ENCODE measurements around the gene BPIFB1. TPM values are rescaled to one million over a fixed set of nuclear protein-coding genes. Genes with fewer than 3 reads are reported as not detected.

BPIFB1 gene
- total and polyA plus RNA-seq, 2 donors (not counting 3 experiments of a cell fraction or from before 2014, with no cell fraction given) = not detected

DNA sequence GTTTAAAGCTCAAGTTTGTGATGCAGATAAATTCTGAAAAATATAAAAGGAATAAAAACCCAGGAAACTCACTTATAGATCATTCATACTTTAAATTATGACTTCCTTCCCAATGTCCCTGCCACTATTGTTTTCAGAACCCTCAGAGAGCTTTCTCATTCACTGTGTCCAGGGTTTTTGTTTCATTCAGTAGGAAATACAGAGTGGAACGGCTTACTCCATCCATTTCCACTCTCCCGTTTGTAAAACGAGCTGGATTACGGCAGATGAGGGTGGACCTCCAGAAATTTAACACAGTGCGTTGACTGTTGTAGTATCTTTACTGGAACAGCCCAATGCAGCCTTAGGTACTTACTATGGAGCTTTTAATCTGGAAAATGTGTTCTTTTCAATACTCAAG lies 23.6 kb upstream of the BPIFB1 start:
- peaks cover 0 to 2% of the 10 kb centered on the region in 2 experiments for H3K27me3 ChIP-seq (ENCODE audit: control insufficient read depth in 2 of 2, insufficient read depth in 2 of 2, low read length in 2 of 2)
- intact Hi-C loops (cut with micrococcal nuclease) = no loop called here
- no peak overlapping the region for H3K27ac ChIP-seq (ENCODE audit: insufficient read depth, low read depth, low read length)
- H3K79me2 ChIP-seq (ENCODE audit: control insufficient read depth, insufficient read depth, low read length) = no peaks in the 10 kb centered on the region
- POLR2A ChIA-PET = no interaction called here
- H3K9me1 ChIP-seq (replicated peaks; ENCODE audit: control insufficient read depth, extremely low read depth, insufficient read depth, low read length) = no peaks in the 10 kb centered on the region
- dilution Hi-C loops (cut with MboI; ENCODE audit: extremely low pct_ligation_motif_present, low sequenced_read_pairs) = no loop called here
- H4K20me1 ChIP-seq (replicated peaks; ENCODE audit: control insufficient read depth, extremely low read depth, insufficient read depth, low read length) = no peaks in the 10 kb centered on the region
- DNase-seq (ENCODE audit: low read depth, low spot score) (no peak), FAIRE-seq (no peak)
- H3K4me3 ChIP-seq (replicated peaks in 1 of 3; ENCODE audit: insufficient read depth in 1 of 3, low read depth in 1 of 3, low read length in 3 of 3) = no peak overlapping the region
- TF ChIP-seq MYC (IDR thresholded peaks at IDR 0.05; ENCODE audit: low read depth, low read length) = no peak
- TF ChIP-seq, protein P1, sequence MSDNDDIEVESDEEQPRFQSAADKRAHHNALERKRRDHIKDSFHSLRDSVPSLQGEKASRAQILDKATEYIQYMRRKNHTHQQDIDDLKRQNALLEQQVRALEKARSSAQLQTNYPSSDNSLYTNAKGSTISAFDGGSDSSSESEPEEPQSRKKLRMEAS (IDR thresholded peaks at IDR 0.05; ENCODE audit: insufficient read depth, insufficient read length) = no peak
- TF ChIP-seq POLR2A (IDR thresholded peaks at IDR 0.05; ENCODE audit: low read depth, low read length) = no peak
- TF ChIP-seq FOS (IDR thresholded peaks at IDR 0.05; ENCODE audit: borderline replicate concordance, insufficient read depth, low read length) = no peak
- no peak for TF ChIP-seq POLR2AphosphoS5 (IDR thresholded peaks at IDR 0.05; ENCODE audit: insufficient read depth, low read depth, low read length)
- TF ChIP-seq, protein P2, sequence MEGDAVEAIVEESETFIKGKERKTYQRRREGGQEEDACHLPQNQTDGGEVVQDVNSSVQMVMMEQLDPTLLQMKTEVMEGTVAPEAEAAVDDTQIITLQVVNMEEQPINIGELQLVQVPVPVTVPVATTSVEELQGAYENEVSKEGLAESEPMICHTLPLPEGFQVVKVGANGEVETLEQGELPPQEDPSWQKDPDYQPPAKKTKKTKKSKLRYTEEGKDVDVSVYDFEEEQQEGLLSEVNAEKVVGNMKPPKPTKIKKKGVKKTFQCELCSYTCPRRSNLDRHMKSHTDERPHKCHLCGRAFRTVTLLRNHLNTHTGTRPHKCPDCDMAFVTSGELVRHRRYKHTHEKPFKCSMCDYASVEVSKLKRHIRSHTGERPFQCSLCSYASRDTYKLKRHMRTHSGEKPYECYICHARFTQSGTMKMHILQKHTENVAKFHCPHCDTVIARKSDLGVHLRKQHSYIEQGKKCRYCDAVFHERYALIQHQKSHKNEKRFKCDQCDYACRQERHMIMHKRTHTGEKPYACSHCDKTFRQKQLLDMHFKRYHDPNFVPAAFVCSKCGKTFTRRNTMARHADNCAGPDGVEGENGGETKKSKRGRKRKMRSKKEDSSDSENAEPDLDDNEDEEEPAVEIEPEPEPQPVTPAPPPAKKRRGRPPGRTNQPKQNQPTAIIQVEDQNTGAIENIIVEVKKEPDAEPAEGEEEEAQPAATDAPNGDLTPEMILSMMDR (IDR thresholded peaks at IDR 0.05; ENCODE audit: extremely low read depth in 1 of 2, insufficient read depth in 1 of 2, low read depth in 1 of 2, low read length in 2 of 2) = no peak
- TF ChIP-seq GATA2 (IDR thresholded peaks at IDR 0.05; ENCODE audit: insufficient read depth, insufficient read length, low read depth, low read length) = no peak
- TF ChIP-seq JUN (IDR thresholded peaks at IDR 0.05; ENCODE audit: borderline replicate concordance, insufficient read depth, insufficient read length, low read depth) = no peak
- TF ChIP-seq EZH2 (IDR thresholded peaks at IDR 0.05; ENCODE audit: borderline replicate concordance, low read depth, low read length, severe bottlenecking) = no peak
- no peak overlapping the region for H2AFZ ChIP-seq (ENCODE audit: low read depth, low read length)
- BruUV-seq (replicated peaks) = no TSS peak
- no peaks in the 10 kb centered on the region for H3K9me3 ChIP-seq (replicated peaks; ENCODE audit: control insufficient read depth, insufficient read depth, low read length)
- peaks cover 3% of the 10 kb centered on the region for H3K4me1 ChIP-seq (ENCODE audit: control insufficient read depth, extremely low read depth, insufficient read depth, low read length)
- CTCF ChIA-PET = interaction anchor here (0.6 to 1.1 kb wide), 2 partner anchors 13 to 15 kb away, joined by 3 to 6 read pairs; no protein-coding TSS in a partner anchor
- H3K36me3 ChIP-seq (ENCODE audit: control insufficient read depth in 2 of 2, extremely low read depth in 1 of 2, insufficient read depth in 2 of 2, low read length in 2 of 2) = no peaks in the 10 kb centered on the region
- H3K4me2 ChIP-seq (ENCODE audit: insufficient read depth, low read length) = no peak overlapping the region
- H3K9ac ChIP-seq (replicated peaks; ENCODE audit: extremely low read depth, insufficient read depth, low read length) = no peak overlapping the region
